HEK293 (cell line): ENCODE results near the gene DHRS12.

ENCODE experiments used
- CTCF ChIA-PET: fragments of 350-600 bp; formaldehyde crosslinking; extraction: SDS; loops from one replicate; lab custom pipeline; 2021; ENCODE audit warnings: antibody characterized with exemption; lab: Yijun Ruan, JAX
- POLR2A ChIA-PET: fragments of 300-600 bp; formaldehyde crosslinking; extraction: SDS; loops from one replicate; lab custom pipeline; 2020; ENCODE audit warnings: antibody characterized with exemption, inconsistent platforms; lab: Yijun Ruan, JAX
- H3K27ac ChIP-seq: fragments of 200-500 bp; sonication (Bioruptor generic); 2 replicates; pipeline ENCODE4 v1.5.1; 2014; ENCODE audit warnings: low read depth, low read length, control low read depth, inconsistent platforms; ENCODE audit errors: extremely low read depth
- H3K36me3 ChIP-seq, 2 experiments: fragments of 200-500 bp in 1 of 2; sonication (Bioruptor generic) in 1 of 2; 1 replicate in 1 of 2; 2 replicates in 1 of 2; pipeline ENCODE4 v1.5.1; 2014 to 2017; ENCODE audit warnings: inconsistent platforms in 2 of 2, low read length in 2 of 2; ENCODE audit not compliant: control insufficient read depth in 2 of 2, insufficient read depth in 1 of 2
- H3K4me1 ChIP-seq: fragments of 200-500 bp; sonication (Bioruptor generic); 2 replicates; pipeline ENCODE4 v1.5.1; 2014; ENCODE audit warnings: mild to moderate bottlenecking, low read length, inconsistent platforms; ENCODE audit not compliant: control insufficient read depth, insufficient read depth
- H3K4me3 ChIP-seq: 2 replicates; pipeline ENCODE4 v1.5.1; 2011; ENCODE audit warnings: low read depth, mild to moderate bottlenecking, control low read depth, low read length, moderate library complexity
- H3K9me3 ChIP-seq: fragments of 200-500 bp; sonication (Bioruptor generic); 2 replicates; pipeline ENCODE4 v1.5.1; 2014; ENCODE audit warnings: low read depth, low read length, inconsistent platforms; ENCODE audit not compliant: control insufficient read depth, insufficient read depth
- KLF9 ChIP-seq: fragments of 450-650 bp; formaldehyde crosslinking; IDR thresholded peaks from 2 replicates; pipeline ENCODE4 v1.5.1; 2016; ENCODE audit warnings: missing biosample characterization, missing genetic modification characterization, low read depth
- OSR2 ChIP-seq: fragments of 450-650 bp; formaldehyde crosslinking; IDR thresholded peaks from 2 replicates; pipeline ENCODE4 v1.5.1; 2016; ENCODE audit warnings: missing biosample characterization, missing genetic modification characterization
- OVOL3 ChIP-seq: fragments of 450-650 bp; formaldehyde crosslinking; IDR thresholded peaks from 2 replicates; pipeline ENCODE4 v1.5.1; 2016; ENCODE audit warnings: missing biosample characterization, missing genetic modification characterization
- PRDM1 ChIP-seq: fragments of 450-650 bp; formaldehyde crosslinking; IDR thresholded peaks from 2 replicates; pipeline ENCODE4; 2016; ENCODE audit warnings: missing biosample characterization, missing genetic modification characterization
- ZFHX2 ChIP-seq: fragments of 450-650 bp; formaldehyde crosslinking; conservative IDR thresholded peaks from 2 replicates; pipeline ENCODE4 v1.5.1; 2016; ENCODE audit warnings: missing biosample characterization, missing genetic modification characterization
- ZFP69B ChIP-seq: fragments of 450-650 bp; formaldehyde crosslinking; IDR thresholded peaks from 2 replicates; pipeline ENCODE4 v1.5.1; 2016; ENCODE audit warnings: missing biosample characterization, missing genetic modification characterization
- ZNF112 ChIP-seq: fragments of 450-650 bp; formaldehyde crosslinking; IDR thresholded peaks from 2 replicates; pipeline ENCODE4 v1.5.0; 2017; ENCODE audit warnings: missing biosample characterization, missing genetic modification characterization
- ZNF214 ChIP-seq: fragments of 450-650 bp; formaldehyde crosslinking; IDR thresholded peaks from 2 replicates; pipeline ENCODE4 v1.5.1; 2017; ENCODE audit warnings: missing biosample characterization, mild to moderate bottlenecking, missing genetic modification characterization, borderline replicate concordance
- ZNF37A ChIP-seq: fragments of 450-650 bp; IDR thresholded peaks from 2 replicates; pipeline ENCODE4 v1.5.1; 2018; ENCODE audit warnings: missing biosample characterization, missing genetic modification characterization
- ZNF391 ChIP-seq: fragments of 450-650 bp; formaldehyde crosslinking; IDR thresholded peaks from 2 replicates; pipeline ENCODE4 v1.5.1; 2016; ENCODE audit warnings: low read depth, missing biosample characterization, missing genetic modification characterization, borderline replicate concordance
- ZNF394 ChIP-seq: fragments of 450-650 bp; formaldehyde crosslinking; IDR thresholded peaks from 2 replicates; pipeline ENCODE4 v1.5.1; 2016; ENCODE audit warnings: missing biosample characterization, missing genetic modification characterization, mild to moderate bottlenecking, moderate library complexity, borderline replicate concordance
- ZNF610 ChIP-seq: fragments of 450-650 bp; formaldehyde crosslinking; IDR thresholded peaks from 2 replicates; pipeline ENCODE4 v1.5.1; 2016; ENCODE audit warnings: missing biosample characterization, missing genetic modification characterization, borderline replicate concordance
- ZNF621 ChIP-seq: fragments of 450-650 bp; formaldehyde crosslinking; IDR thresholded peaks from 2 replicates; pipeline ENCODE4 v1.5.1; 2017; ENCODE audit warnings: missing biosample characterization, missing genetic modification characterization
- ZNF654 ChIP-seq: fragments of 450-650 bp; formaldehyde crosslinking; IDR thresholded peaks from 2 replicates; pipeline ENCODE4 v1.5.1; 2016; ENCODE audit warnings: low read depth, missing biosample characterization, missing genetic modification characterization
- ZNF785 ChIP-seq: fragments of 450-650 bp; formaldehyde crosslinking; IDR thresholded peaks from 2 replicates; pipeline ENCODE4 v1.5.1; 2016; ENCODE audit warnings: missing biosample characterization, missing genetic modification characterization
- TF ChIP-seq, protein P1 (sequence below): fragments of 450-650 bp; formaldehyde crosslinking; IDR thresholded peaks from 2 replicates; pipeline ENCODE4 v1.5.1; 2017; ENCODE audit warnings: missing biosample characterization, missing genetic modification characterization
- TF ChIP-seq, protein P2 (sequence below): fragments of 450-650 bp; formaldehyde crosslinking; IDR thresholded peaks from 2 replicates; pipeline ENCODE4 v1.5.1; 2016; ENCODE audit warnings: missing biosample characterization, missing genetic modification characterization
- TF ChIP-seq, protein P3 (sequence below): fragments of 450-650 bp; formaldehyde crosslinking; IDR thresholded peaks from 2 replicates; pipeline ENCODE4 v1.5.1; 2017; ENCODE audit warnings: missing biosample characterization, missing genetic modification characterization

The DHRS12 gene

DNA sequence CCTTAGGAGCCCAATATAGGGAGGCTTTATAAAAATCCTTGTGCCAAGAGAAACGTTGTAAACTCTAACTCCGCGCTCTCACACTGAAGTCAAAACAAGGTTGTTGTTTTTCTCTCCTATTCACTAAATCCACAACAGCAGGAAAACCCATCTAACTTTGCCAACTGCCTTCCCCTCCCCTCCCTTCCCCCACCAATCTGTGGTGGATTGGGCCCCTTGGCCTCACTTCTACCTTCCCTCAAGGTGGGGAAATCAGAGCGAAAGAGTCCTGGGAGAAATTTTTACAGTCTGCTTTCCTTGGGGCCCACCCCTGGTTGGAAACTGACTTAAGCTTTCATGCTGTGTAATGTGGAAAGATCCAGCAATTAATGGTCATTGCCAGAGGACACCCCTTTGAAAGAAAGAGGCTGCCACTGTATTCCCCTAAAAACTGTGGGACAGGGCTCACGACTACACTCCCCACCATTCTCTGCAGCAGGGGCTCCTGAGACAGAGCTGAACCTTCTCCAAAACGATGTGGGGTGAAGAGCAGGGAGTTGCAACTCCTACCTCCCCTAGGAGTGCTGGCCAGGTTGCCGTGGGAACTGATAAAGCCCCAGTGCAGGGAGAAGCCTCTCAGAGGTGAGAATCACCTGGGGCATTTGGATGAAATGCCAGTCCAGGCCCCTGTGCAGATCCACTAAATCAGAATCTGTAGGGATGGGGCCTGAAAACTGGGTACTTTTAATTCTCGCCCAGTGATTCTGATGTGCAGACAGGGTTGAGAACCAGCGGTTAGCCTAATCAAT, 1.1 kb downstream of the DHRS12 start:
- no peaks in the 10 kb centered on the region for H3K36me3 ChIP-seq
- H3K27ac ChIP-seq: peak overlapping the region; percentile 88; the same call in 1 of the 2 replicates
- TF ChIP-seq ZFP69B (tag by site-specific recombination) (0 out of 2 replicates have a peak, but pooled peaks have one; percentile 18), PRDM1 (tag by site-specific recombination) (0 out of 2 replicates have a peak, but pooled peaks have one; percentile 24), ZNF37A (tag by site-specific recombination) (no peak)
- TF ChIP-seq, protein P1, sequence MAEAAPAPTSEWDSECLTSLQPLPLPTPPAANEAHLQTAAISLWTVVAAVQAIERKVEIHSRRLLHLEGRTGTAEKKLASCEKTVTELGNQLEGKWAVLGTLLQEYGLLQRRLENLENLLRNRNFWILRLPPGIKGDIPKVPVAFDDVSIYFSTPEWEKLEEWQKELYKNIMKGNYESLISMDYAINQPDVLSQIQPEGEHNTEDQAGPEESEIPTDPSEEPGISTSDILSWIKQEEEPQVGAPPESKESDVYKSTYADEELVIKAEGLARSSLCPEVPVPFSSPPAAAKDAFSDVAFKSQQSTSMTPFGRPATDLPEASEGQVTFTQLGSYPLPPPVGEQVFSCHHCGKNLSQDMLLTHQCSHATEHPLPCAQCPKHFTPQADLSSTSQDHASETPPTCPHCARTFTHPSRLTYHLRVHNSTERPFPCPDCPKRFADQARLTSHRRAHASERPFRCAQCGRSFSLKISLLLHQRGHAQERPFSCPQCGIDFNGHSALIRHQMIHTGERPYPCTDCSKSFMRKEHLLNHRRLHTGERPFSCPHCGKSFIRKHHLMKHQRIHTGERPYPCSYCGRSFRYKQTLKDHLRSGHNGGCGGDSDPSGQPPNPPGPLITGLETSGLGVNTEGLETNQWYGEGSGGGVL (tag by site-specific recombination): peak; percentile 56
- TF ChIP-seq, protein P2, sequence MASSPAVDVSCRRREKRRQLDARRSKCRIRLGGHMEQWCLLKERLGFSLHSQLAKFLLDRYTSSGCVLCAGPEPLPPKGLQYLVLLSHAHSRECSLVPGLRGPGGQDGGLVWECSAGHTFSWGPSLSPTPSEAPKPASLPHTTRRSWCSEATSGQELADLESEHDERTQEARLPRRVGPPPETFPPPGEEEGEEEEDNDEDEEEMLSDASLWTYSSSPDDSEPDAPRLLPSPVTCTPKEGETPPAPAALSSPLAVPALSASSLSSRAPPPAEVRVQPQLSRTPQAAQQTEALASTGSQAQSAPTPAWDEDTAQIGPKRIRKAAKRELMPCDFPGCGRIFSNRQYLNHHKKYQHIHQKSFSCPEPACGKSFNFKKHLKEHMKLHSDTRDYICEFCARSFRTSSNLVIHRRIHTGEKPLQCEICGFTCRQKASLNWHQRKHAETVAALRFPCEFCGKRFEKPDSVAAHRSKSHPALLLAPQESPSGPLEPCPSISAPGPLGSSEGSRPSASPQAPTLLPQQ: peak; percentile 24; the same call in 1 of the 2 replicates
- no peaks in the 10 kb centered on the region for H3K9me3 ChIP-seq
- POLR2A ChIA-PET: interaction anchor here (1.0 to 2.7 kb wide), 2 partner anchors 350 kb away, joined by 4 to 8 read pairs; partner anchors contain the start of gene INTS6
- CTCF ChIA-PET: interaction anchor here (0.6 to 2.7 kb wide), 4 partner anchors 41 to 516 kb away, joined by 3 to 8 read pairs (median 4); no protein-coding TSS in a partner anchor
- no peak overlapping the region for H3K4me3 ChIP-seq
- peaks cover 12% of the 10 kb centered on the region for H3K4me1 ChIP-seq

DNA sequence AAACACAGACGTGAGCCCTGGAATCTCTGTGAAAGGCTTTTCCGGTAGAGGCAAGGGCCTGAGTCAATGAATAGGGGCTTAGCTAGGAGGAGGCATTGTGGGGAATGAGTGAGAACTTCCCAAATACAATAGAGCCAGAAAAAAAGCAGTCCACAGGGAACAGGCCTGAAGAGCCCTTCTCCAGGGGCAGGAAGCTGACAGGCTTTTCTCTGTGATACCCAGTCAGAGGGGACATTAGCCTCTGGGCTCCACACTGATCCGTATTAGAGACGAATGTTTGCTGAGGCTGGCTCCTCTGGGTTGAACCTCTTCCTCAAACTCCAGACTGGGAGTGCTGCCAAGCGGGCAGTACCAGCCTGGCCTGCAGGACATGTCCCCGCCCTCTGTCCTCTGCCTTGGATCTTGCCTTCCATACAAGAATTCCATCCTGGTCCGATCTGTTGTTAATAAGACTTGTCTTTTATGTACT, 2.3 kb downstream of the DHRS12 start:
- ChIA-PET CTCF (interaction anchor here (0.7 to 2.7 kb wide), 4 partner anchors 78 to 676 kb away, joined by 3 to 8 read pairs (median 3); no protein-coding TSS in a partner anchor), POLR2A (interaction anchor here (2.7 kb wide), 1 partner anchor 349 kb away, joined by 8 read pairs; the partner anchor contains the start of gene INTS6)
- TF ChIP-seq ZNF654 (tag by site-specific recombination): no peak
- TF ChIP-seq OSR2 (tag by site-specific recombination): no peak
- TF ChIP-seq ZNF785: no peak
- TF ChIP-seq ZFHX2 (tag by site-specific recombination): no peak
- TF ChIP-seq, protein P3, sequence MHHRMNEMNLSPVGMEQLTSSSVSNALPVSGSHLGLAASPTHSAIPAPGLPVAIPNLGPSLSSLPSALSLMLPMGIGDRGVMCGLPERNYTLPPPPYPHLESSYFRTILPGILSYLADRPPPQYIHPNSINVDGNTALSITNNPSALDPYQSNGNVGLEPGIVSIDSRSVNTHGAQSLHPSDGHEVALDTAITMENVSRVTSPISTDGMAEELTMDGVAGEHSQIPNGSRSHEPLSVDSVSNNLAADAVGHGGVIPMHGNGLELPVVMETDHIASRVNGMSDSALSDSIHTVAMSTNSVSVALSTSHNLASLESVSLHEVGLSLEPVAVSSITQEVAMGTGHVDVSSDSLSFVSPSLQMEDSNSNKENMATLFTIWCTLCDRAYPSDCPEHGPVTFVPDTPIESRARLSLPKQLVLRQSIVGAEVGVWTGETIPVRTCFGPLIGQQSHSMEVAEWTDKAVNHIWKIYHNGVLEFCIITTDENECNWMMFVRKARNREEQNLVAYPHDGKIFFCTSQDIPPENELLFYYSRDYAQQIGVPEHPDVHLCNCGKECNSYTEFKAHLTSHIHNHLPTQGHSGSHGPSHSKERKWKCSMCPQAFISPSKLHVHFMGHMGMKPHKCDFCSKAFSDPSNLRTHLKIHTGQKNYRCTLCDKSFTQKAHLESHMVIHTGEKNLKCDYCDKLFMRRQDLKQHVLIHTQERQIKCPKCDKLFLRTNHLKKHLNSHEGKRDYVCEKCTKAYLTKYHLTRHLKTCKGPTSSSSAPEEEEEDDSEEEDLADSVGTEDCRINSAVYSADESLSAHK (tag by site-specific recombination): no peak
- no peak for TF ChIP-seq ZNF214
- TF ChIP-seq ZNF394 (tag by site-specific recombination): no peak
- H3K4me3 ChIP-seq: no peak overlapping the region
- no peaks in the 10 kb centered on the region for H3K36me3 ChIP-seq
- no peak overlapping the region for H3K27ac ChIP-seq
- H3K4me1 ChIP-seq: peaks cover 12% of the 10 kb centered on the region
- H3K9me3 ChIP-seq: no peaks in the 10 kb centered on the region

DNA sequence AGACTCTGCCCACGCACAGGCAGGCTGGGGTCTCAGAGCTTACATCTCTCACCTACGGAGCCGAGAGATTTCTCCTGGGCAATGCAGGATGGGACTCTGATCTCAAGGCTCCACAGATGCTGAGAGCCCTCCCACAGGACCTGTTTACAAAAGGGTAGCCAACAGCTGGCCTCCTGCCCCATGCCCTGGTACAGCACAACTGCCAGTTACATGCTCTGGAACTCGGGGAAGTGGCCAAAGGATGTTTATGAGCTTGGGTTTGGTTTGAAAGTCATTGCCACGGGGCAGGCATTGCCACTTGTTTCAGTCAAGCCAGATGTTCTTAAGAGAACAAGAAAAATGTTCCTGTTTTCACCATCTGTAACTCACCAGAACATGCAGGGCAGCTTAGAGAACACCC, 3.5 kb downstream of the DHRS12 start:
- Histone ChIP-seq H3K9me3 (no peaks in the 10 kb centered on the region), H3K4me1 (peaks cover 12% of the 10 kb centered on the region), H3K27ac (no peak overlapping the region), H3K36me3 (no peaks in the 10 kb centered on the region), H3K4me3 (no peak overlapping the region)
- POLR2A ChIA-PET: interaction anchor here (2.7 kb wide), 1 partner anchor 347 kb away, joined by 8 read pairs; the partner anchor contains the start of gene INTS6
- TF ChIP-seq ZNF610 (tag by site-specific recombination) (no peak), ZNF37A (tag by site-specific recombination) (no peak), KLF9 (tag by site-specific recombination) (no peak), ZNF391 (tag by site-specific recombination) (no peak), OVOL3 (tag by site-specific recombination) (no peak), ZNF621 (tag by site-specific recombination) (no peak), ZNF112 (tag by site-specific recombination) (no peak)
- CTCF ChIA-PET: interaction anchor here (1.1 to 2.7 kb wide), 3 partner anchors 514 to 675 kb away, joined by 3 to 8 read pairs (median 3); no protein-coding TSS in a partner anchor
